ENCODE measurements around the gene ACP4.
"Not testable (repeated sequence)": the region's sequence is repeated elsewhere in the genome, so short reads cannot be mapped to it uniquely, and the experiment has no call there.

ACP4 gene

GRCh38 chr19:50777830-50778303 lies 12.3 kb upstream of the ACP4 start:
- no peak for DNase-seq

DNA sequence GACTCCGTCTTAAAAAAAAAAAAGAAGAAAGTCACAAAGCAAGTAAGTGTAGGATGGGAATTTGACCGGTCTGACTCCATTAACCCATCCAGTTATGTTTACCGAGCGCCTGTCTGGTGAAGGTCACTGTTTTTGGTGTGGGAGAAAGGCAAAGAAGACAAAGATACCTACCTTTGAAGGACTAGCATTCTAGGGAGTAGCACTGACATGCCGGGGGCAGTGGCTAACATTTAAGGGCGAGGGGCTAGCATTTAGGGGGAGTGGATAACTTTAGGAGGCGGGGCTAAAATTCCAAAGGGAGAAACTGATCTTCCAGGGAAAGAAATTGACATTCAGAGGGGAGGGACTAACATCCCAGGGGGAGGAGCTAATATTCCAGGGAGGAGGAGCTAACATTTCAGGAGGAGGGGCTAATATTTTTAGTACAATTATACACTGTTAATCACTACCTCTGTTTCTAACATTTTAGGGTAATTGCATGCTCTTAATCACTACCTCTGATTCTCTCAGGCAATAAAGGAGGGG lies 11.2 kb upstream of the ACP4 start:
- no peak for DNase-seq

DNA sequence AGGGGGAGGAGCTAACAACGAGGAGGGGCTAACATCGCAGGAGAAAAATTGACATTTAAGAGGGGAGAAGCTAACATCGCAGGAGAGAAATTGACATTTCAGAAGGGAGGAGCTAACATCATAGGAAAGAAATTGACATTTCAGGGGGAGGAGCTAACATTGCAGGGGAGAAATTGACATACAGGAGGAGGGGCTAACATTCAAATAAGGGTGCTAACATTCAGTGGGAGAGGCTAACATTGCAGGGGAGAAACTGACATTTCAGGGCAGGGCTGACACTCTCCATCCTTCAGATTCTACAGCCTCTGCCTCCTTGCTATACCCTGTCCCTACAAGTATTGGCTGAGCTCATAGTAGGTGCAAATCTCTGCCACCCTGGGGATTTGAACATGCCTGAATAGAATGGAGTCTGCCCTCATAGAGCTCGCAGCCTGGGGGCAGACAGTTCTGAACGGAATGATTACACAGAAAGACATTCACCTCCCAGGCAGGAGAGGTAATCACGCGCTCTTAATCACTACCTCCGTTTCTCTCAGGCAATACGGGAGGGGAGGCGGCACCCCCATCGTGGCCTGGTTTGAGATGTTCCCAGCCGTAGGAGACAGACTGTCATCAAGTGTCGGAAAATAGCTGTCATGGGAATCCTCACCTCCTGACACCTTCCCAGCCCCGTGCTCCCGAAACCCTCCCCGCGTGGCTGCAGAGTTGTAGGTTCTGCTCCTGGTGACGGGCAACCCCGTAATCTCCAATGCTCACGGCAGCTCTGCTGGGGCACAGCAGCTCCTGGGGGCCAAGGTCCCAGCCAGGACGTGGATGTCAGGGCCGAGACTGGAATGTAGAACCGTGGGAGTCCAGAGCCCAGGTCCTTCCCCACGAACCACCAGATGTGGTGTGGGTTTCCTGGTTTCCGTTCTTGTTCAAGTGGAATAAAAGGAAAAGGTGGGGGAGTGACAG lies 10.4 kb upstream of the ACP4 start:
- no peak for DNase-seq

- DNase-seq: no peak
These were observed 9.3 kb upstream of the ACP4 start for GRCh38 chr19:50780753-50781435.

GRCh38 chr19:50783848-50784152 lies 6.4 kb upstream of the ACP4 start:
- not testable (repeated sequence) for DNase-seq

DNA sequence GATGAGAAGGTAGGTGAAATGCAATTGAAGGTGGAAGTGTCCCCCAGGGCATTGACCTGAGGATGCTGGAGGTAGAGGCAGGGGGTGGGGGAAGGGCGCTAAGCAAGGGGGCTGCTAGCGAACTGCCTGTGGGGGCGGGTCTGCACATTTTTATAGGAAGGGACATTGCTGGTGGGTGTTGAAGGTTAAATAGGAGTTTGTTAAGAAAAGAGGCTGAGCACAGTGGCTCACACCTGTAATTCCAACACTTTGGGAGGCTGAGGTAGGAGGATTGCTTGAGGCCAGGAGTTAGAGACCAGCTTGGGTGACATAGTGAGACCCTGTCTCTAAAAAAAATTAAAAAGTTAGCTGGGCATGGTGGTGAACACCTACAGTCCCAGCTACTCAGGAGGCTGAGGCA lies 5.5 kb upstream of the ACP4 start:
- DNase-seq: no peak

GRCh38 chr19:50785329-50785728 lies 4.9 kb upstream of the ACP4 start:
- no peak for DNase-seq

GRCh38 chr19:50790922-50791467 lies 780 bp downstream of the ACP4 start:
- no peak for DNase-seq

- DNase-seq: no peak
These were observed 1.5 kb downstream of the ACP4 start for GRCh38 chr19:50791594-50792271.

- DNase-seq: no peak
These were observed 2.3 kb downstream of the ACP4 start for GRCh38 chr19:50792272-50793250.

DNA sequence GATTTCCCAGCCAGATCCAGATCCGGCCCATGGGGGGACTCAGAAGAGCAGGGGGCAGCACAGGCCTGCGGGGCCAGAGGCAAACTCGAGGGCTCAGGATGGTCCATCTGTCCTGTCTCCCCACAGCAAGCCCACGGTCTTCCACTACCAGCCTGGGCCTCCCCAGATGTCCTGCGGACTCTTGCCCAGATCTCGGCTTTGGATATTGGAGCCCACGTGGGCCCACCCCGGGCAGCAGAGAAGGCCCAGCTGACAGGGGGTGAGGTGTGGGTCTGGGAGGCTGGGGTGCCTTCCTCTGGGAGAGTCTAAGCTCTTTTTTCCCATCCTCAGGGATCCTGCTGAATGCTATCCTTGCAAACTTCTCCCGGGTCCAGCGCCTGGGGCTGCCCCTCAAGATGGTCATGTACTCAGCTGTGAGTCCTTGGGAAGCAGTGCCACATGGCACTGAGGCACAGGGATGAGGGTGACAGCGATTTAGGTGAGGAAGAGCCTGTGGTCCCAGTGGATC lies 3.4 kb downstream of the ACP4 start:
- DNase-seq: no peak

DNA sequence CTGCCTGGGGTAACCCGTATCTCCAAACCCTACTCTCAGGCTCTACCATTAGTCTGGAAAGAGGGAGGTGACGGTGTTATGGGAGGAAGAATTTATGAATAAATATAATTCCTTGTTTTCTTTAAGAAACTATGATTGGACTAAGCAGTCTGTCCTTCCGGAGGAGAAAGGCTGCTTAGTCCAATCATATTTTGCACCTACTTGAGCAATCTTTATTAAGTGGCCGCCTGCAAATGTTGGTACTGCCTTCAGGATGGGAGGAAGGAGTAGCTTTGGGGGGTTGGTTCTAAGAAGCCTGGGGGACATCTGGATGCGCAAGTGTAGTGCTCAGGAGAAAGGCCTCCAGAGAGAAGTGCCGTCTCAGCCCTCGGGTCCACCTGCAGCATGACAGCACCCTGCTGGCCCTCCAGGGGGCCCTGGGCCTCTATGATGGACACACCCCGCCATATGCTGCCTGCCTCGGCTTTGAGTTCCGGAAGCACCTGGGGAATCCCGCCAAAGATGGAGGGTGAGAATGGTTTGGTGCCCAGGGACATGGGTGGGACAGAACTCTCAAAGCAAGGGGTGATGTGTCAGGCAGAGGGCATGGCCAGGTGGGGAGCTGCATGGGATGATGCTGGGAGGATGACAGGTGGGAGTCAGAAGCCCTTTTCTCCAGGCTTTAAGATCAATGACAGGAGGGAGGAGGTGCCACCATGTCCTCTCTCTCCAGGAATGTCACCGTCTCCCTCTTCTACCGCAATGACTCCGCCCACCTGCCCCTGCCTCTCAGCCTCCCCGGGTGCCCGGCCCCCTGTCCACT lies 4.1 kb downstream of the ACP4 start:
- DNase-seq: peak; percentile 36

- no peak for DNase-seq
These were observed 4.9 kb downstream of the ACP4 start for GRCh38 chr19:50794876-50795663.

- no peak for DNase-seq
These were observed 5.5 kb downstream of the ACP4 start for GRCh38 chr19:50795664-50796073.

GRCh38 chr19:50796128-50796633 lies 6.0 kb downstream of the ACP4 start:
- no peak for DNase-seq

DNA sequence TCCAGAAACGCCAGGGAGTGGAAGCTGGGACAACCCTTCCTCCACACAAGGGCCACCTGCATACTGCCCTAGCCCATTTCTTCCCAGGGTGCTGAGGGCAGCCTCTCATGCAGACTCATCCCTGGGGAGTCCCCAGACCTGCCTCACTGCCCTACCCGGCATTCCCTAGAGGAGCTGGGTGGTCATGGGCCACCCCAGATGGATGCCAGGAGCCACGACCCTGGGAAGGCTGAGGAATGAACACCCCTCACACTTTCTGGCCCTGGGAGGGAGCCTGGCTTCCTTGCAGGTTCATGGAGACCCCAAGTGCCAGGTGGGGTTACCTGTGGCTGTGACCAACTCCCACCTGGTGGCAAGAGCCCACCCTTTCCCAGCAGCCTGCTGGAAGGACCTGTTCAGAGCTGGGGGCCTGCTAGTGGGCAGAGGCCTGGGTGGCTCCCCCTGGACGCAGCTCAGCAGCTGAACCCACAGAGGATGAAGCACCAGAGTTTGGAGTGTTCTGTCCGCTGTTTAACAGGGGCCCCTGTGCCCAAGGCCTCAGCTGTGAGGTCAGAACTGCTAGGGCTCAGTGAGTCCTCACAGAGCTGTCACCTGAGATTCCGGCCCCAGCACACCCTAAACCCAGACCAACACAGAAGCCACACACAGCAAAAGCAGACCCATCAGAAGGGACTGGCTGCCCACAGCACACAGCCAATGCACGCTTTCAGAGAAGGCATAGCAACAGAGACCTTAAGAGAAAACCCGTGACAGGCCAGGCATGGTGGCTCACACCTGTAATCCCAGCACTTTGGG lies 6.6 kb downstream of the ACP4 start:
- no peak for DNase-seq

DNA sequence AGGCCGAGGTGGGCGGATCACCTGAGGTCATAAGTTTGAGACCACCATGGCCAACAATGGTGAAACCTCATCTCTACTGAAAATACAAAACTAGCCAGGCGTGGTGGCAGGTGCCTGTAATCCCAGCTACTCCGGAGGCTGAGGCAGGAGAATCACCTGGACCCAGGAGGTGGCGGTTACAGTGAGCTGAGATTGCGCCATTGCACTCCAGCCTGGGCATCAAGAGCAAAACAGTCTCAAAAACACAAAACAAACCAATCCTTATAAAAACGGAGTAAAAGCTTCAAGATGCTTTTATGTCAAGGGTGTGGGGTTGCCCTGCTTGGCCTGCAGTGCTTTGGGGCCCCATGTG lies 7.2 kb downstream of the ACP4 start:
- no peak for DNase-seq

DNA sequence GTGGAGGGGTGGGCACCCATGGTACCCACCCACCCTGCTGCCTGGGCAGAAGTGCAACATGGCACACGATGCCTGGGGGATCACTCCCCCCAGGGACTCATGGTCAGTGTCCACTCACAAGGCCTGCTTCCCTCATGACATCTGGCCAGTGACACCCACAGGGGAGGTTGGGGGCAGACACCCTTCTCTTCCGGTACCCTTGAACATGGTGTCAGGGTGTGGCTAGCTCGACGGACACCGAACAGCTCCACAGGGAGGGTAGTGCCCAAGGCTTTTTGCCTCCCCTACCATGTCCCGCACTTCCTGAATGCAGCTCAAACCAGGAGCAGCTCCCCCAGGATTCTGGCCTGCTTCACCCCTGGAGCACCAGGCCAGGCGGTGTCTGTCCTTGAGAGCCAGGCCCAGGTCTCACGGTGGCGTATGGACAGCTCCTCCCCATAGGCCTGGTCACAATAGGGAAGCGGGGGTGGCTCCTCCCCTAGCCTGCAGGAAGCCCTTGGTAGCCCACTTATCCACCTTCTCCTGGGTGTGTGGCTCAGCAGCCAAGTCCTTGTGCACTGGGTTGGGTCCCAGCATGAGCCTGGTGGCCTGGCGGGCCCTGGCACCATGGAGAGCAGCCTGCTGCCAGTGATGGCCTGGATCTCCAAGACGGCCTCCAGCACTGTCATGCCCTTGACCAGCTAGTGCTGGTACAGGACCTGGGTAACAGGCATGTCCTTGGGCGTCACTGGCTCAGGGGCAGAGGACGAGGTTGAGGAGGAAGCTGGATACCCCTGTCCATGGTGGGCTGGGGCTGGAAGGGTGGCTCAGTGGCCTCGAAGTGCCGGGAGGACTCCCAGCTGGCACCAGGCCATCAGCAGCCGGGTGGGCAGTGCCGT lies 7.8 kb downstream of the ACP4 start:
- DNase-seq: no peak

All from NCI-H1105 (cell line).